ENCODE results near the gene MCTP2.
"Not testable (repeated sequence)": the region's sequence is repeated elsewhere in the genome, so short reads cannot be mapped to it uniquely, and the experiment has no call there.

The MCTP2 gene

GRCh38 chr15:94235646-94236045 lies 4.3 kb downstream of the MCTP2 start:
- FAIRE-seq = no peak

GRCh38 chr15:94236608-94237007 lies 5.2 kb downstream of the MCTP2 start:
- no peak for FAIRE-seq

- FAIRE-seq = no peak
These were observed 6.5 kb downstream of the MCTP2 start for GRCh38 chr15:94237903-94238302.

GRCh38 chr15:94238539-94239118 lies 7.3 kb downstream of the MCTP2 start:
- peak; percentile 12 for FAIRE-seq

- FAIRE-seq = no peak
These were observed 8.1 kb downstream of the MCTP2 start for GRCh38 chr15:94239474-94239873.

DNA sequence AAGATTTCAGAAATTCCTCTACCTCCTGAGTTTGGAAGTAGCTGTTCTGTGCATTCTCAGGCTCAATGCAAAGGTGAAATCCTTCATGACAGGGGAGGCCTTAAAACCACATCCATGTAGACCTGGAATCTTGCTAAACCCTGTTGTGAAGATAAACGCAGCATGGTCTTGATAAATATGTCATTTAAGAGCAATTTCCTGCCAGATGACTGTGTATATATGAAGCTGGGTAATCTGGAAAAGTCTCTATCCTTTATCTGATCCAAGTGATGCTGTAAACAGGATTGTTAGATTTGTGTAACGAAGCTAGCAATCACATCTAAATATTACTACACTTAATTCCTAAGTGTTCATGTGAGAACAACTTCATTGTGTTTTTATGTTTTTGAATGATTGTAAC lies 9.1 kb downstream of the MCTP2 start:
- FAIRE-seq = no peak

DNA sequence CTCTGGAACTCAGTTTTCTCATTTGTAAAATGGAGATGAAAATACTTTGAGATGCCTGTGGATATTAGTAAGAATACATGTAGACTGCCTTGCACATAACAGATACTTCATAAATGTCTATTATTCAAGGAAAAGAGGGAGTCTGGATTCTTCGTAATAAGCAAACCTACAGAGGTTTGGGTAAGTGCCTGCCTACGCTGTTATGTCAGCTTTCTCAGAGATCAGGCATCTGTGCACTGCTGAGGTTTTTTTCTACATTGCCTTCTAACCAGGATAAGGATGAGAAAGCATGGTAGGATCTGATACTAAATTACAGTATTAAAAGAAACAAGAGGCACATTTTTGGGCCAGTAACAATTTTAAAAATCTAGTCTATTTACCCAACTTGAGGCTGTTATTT lies 10.9 kb downstream of the MCTP2 start:
- FAIRE-seq = no peak

GRCh38 chr15:94243003-94243402 lies 11.6 kb downstream of the MCTP2 start:
- peak; percentile 50 for FAIRE-seq

DNA sequence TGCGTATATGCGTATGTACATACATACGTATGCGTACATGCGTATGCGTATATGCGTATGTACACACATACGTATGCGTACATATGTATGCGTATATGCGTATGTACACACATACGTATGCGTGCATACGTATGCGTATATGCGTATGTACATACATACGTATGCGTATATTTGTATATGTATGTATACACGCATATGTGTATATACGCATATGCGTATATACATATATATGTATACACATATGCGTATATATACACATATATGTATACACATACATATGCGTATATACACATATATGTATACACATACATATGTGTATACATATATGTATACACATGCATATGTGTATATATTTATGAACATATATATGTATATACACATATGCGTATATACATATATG lies 12.1 kb downstream of the MCTP2 start:
- FAIRE-seq = no peak

DNA sequence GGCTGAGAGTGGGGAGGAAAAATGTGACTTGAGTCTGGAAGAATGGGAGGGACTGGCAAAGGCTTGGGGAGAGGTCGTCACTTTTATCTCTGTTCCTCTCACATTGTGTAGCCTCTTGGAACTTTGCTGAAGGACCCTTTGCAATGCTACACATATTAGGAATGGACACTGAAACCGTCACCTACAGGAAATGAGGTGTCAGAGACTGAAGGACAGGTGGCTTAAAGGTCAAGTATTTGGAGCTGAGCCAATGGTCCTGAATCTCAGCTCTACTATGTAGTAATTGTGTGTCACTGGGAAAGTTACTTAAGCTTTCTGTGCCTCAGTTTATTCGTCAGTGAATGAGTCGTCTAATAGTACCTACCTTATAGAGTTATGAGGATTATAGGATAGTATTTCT lies 14.7 kb downstream of the MCTP2 start:
- FAIRE-seq = no peak

- no peak for FAIRE-seq
These were observed 16.7 kb downstream of the MCTP2 start for GRCh38 chr15:94247789-94248638.

- FAIRE-seq = no peak
These were observed 19.4 kb downstream of the MCTP2 start for GRCh38 chr15:94250801-94251200.

DNA sequence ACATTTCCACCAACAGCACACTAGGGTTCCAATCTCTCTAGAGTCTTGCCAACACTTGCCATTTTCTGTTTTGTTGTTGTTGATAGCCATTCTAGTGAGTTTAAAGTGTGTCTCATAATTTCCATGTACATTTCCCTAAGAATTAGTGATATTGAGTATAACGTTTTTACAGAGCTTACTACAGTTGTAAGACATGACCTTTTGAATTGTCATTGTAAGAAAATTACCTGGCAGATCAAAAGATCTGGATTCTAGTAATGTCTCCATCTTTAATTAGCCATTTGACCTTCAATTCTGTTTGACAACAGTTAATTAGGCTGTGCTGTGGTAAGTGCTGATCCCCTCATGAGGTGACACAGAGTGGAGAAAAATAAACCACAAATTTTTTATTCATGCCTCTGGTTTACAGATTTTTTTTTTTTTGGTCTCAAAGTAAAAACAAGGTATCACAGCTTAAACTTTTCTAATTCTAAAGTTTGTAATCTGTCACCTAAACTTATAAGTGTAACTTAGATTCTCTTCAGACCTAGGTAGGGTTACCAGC lies 20.9 kb downstream of the MCTP2 start:
- FAIRE-seq = no peak

GRCh38 chr15:94252906-94253491 lies 21.6 kb downstream of the MCTP2 start:
- FAIRE-seq = no peak

- no peak for FAIRE-seq
These were observed 22.4 kb downstream of the MCTP2 start for GRCh38 chr15:94253742-94254141.

DNA sequence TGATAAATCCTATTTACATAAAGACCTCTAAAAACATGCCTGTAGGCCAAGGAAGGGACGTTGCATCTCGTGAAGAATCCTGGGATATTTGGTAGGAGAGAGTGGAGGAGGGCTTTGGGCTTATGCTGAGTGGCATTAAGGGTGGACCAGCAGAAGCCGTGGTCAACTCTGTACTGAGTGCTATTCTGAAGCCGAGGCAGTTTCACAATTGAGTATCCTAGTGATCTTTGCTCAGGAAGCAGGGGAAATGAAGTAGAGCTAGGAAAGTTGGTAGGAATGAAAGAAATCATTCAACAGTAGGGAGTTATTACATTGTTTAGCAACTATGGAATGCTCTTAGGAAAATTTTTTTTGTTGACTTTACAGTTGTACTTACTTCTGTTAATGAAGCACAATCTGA lies 24.2 kb downstream of the MCTP2 start:
- FAIRE-seq = no peak

GRCh38 chr15:94256511-94256910 lies 25.1 kb downstream of the MCTP2 start:
- no peak for FAIRE-seq

GRCh38 chr15:94257776-94258175 lies 26.4 kb downstream of the MCTP2 start:
- FAIRE-seq = not testable (repeated sequence)

GRCh38 chr15:94258246-94258645 lies 26.9 kb downstream of the MCTP2 start:
- no peak for FAIRE-seq

DNA sequence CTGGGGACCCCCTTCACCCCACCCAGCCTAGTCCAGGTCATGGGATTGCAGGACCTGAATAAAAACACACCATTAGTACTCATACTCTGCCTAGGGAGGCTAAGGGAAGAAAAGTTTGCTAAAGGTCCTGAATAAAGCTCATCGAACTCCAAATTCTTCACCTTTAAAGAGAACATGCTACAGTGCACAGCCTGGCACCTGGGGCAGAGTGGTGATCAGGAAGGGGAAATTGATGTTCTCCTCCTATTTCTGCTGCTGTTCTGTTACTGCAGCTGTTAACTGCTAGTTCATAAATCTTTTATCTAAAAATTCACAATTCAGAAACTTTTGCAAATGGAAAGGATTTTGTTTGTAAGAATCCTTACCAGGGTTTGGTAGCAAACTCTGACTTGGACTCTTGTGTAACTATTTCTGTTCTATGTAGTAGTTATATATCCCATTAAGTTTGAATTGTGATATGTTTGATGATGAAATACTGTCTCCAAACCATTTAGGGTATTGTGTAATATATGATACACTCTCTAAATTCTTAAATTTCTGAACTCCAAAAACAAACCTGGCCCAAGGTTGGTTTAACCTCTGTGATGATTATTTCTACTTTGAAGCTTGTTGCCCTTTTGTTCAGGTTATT lies 27.9 kb downstream of the MCTP2 start:
- no peak for FAIRE-seq

- FAIRE-seq = no peak
These were observed 28.5 kb downstream of the MCTP2 start for GRCh38 chr15:94259863-94260262.

GRCh38 chr15:94262201-94262600 lies 30.8 kb downstream of the MCTP2 start:
- no peak for FAIRE-seq
